HG02884 (cell line): ENCODE measurements around the gene TBCD.

ENCODE experiments used
- ATAC-seq: cut with Tn5 transposase; IDR thresholded peaks from one replicate; pipeline ENCODE4 v1.9.1; 2021; ENCODE audit warnings: mild to moderate bottlenecking, moderate library complexity; ENCODE audit not compliant: unreplicated experiment

Gene TBCD

GRCh38 chr17:82898976-82899514 lies 147.2 kb downstream of the TBCD start:
- ATAC-seq = no peak

DNA sequence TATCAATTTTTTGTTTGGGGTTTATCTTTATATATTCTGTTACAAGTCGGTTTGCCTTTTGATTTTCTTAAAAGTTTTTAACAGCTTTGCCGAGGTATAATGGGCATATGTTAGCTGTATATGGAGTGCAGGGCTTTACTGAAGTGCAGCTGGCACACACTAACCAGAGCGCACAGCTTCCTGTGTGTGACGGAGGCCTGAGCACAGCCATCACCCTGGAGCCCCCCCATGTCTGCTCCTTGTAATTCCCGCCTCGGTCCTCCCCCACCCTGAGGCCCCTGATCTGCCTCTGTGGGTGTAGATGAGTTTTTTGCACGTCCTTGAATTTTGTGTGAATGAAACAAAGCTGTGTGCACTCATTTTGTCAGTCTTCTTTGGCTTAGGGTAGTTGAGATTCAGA lies 148.1 kb downstream of the TBCD start:
- no peak for ATAC-seq

DNA sequence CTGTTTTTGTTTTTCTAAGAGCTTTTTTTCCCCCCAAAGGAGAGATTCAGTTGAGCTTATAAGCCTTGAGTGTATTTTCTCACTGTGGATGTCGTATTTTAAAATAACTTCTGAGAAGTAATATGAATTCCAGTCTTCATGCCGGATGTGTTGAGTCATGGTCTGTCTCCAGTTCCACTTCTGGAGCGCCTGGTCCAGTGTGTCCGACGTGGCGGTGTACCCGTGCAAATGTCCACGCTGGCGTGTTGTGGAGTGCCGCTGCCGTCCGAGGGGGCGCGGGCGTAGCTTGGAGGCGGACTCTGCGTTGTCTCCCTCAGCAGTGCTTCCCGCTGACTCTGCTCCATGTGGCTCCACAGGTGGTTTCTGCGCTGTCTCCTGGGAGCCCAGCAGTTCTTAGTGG lies 148.9 kb downstream of the TBCD start:
- ATAC-seq = no peak

- no peak for ATAC-seq
Observed at GRCh38 chr17:82901356-82901755, 149.5 kb downstream of the TBCD start.

- ATAC-seq = no peak
Observed at GRCh38 chr17:82901856-82902255, 150.0 kb downstream of the TBCD start.

GRCh38 chr17:82902972-82903874 lies 151.4 kb downstream of the TBCD start:
- no peak for ATAC-seq

DNA sequence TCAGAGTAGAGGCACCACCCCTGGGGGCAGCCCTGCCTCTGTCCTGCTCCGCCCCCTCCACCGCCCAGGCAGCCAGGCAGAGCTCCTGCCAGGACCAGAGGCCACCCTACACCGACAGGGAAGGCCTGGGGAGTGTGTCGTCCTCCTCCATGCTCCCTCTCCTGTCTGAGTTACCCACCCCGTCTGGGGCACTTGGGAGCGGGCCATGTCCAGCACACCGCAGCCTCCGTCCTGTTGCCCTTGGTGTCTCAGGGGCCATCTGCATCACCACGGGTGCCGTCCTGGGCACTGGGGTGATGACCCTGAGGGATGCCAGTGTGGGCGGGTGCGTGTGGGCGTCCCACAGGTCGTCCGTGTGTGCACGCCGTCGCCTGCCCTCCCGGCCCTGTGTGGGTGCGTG lies 153.3 kb downstream of the TBCD start:
- no peak for ATAC-seq

DNA sequence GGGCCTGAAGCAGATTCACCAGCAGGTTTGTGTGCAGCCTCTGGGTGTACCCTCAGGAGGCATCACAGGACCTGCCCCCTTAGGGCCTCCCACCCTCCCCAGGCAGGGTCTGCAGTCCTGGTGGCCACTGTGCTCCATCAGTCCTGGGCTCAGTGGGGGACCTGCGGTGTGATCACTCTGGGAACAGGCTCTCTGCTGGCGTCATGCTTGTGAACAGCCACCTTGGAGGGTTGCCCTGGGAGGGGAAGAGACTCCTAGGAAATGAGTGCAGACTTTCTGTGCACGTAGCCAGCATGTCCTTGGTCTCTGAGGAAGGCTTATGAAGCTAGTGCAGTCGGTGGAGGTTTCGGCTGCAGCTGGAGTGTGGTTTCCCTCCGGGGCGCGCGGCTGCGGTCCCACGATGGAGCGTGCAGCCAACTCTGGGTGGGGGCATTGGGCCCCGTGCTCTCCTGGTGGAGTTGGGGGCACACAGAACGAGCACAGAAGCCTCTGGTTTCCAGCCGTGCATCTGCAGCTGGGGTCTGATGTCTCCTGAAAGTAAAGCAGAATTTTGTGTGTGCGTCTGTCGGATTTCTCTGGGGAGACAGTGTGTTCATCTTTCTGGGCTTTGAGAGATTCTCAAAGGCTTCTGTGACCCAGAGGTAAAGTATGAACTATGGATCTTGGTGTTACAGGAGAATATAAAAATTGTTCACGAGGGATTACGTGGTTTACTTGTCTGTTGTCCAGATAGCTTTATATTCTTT lies 156.1 kb downstream of the TBCD start:
- no peak for ATAC-seq

GRCh38 chr17:82908543-82909160 lies 156.8 kb downstream of the TBCD start:
- no peak for ATAC-seq

GRCh38 chr17:82909322-82909904 lies 157.5 kb downstream of the TBCD start:
- ATAC-seq = no peak

DNA sequence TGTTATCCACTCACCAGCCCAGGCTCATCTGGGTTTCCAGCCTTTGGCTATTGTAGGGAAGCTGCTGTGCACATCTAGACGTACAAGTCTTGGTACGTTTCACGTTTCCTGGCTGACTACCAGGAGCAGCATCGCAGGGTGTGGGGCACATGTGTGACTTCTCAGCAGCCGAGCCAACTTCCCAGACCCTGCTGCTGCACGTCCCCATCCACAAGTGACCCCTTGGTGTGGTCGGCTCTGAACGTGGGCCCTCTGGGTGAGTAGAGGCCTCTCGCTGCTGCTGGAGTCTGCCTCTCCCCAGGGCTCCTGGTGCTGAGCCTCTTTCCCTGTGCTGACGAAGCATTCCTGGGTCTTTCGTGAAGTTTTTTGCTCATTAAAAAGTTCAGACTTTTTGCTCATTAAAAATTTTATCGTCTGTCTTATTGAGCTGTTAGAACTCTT lies 158.2 kb downstream of the TBCD start:
- no peak for ATAC-seq

GRCh38 chr17:82910770-82911169 lies 158.9 kb downstream of the TBCD start:
- no peak for ATAC-seq

GRCh38 chr17:82911822-82912221 lies 160.0 kb downstream of the TBCD start:
- ATAC-seq = no peak

GRCh38 chr17:82912484-82913089 lies 160.7 kb downstream of the TBCD start:
- ATAC-seq = no peak

GRCh38 chr17:82913304-82914043 lies 161.6 kb downstream of the TBCD start:
- ATAC-seq = no peak

DNA sequence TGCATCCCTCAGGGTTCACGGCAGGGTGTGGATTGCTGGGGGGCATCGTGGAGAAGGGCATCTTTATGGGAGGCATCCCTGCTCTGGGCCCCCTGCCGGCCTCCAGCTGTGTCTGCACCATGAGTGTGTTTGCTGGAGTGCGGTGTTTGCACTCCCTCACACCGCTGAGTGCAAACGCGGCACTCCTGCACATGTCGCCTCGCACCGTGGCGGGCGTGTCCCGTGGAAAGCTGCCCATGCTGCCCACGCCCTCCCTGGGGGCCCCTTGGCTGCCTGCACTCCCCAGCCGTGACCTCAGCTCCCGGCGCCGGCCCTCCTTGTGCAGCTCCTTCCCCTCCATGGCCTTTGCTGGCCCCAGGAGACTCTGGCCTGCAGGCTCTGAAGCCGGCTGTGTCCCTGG lies 162.5 kb downstream of the TBCD start:
- ATAC-seq = no peak

DNA sequence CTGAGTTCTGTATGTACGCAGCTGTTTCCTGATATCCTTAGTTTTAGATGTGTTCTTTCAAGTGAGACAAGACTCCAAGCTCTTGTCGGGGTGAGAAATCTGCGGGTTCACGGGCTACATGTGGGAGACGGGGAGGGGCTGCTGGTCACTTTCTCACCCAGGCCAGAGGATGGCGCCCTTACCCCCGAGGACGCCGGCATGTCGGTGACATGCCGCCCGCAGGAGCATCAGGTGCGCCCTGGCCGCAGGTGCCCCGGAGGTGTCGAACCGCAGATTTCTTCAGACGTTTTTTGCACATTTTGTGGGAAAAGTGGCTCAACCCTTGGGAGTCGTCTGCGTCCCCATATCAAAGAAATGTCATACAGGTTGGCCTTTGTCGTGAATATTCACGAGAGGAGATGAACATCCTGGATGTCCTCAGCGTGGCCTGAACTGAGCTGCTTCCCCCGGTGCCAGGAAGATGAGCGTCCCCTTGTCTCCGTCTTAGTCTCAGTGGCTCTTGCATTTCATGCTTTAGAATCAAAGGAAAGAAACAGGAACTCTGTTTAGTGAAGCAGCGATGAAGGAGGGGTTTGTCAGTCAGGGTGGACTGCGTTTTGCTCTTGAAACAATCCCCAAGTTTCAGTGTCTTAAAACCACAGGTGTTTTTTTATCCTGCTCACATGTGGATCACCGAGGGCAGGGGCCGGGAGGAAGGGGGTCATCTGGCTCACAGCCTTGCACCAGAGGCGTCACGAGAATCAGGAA lies 163.3 kb downstream of the TBCD start:
- no peak for ATAC-seq

DNA sequence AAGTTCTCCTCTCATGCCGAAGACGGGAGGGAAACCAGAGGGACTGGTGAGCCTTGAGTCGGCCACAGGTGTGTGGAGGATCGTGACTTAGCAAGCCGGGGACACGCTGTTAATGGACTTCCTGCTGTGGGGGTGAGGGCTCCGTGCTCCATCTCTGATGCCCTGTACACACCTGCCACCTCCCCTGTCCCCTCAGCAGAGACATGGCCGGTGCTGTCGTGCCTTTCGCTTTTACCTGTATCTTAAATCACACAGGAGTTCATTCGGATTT lies 163.8 kb downstream of the TBCD start:
- no peak for ATAC-seq

DNA sequence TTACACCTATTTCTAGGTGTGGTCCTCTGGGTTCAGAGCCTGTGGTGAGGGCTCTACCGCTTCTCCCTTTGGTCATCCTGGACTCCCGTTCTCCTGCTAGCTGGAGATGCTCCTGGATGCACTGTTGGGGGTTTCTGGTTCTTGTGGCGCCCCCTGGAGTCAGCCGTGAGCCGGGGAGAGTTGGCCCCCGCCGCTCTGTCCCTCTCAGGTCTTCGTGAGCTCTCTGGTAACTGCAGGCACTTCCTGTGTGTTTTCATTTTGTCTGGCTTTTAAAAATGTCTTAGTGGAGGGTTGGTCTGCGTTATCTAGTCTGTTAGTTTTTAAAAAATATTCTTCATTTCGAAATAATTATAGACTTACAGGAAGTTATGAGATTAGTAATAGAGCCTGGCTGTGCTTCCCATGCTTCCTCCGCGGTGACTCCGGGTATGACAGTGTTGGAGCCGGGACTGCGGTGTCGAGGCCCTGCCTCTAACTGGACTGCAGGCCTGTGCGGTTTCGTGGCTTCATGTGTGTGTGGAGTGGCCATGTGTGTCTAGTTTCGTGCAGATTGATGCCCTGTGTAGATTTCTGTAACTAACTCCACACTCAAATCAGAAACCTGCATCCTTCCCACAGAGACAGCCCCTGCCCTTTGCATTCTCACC lies 166.0 kb downstream of the TBCD start:
- ATAC-seq = no peak
